ENCODE data around the gene FARS2. TPM values are rescaled to one million over a fixed set of nuclear protein-coding genes. Genes with fewer than 3 reads are reported as not detected.

FARS2 gene
- polyA plus RNA-seq, 1 donor from 2014 or later: 11.9 TPM

- Histone ChIP-seq H2AFZ (ENCODE audit: low read depth, low read length) (no peak overlapping the region), H3K27me3 (ENCODE audit: insufficient read depth, low read depth, low read length) (no peaks in the 10 kb centered on the region), H3K9me2 (ENCODE audit: insufficient read depth, low read length) (no peaks in the 10 kb centered on the region), H3K79me2 (replicated peaks; ENCODE audit: insufficient read depth, low read length) (no peaks in the 10 kb centered on the region), H3K4me2 (ENCODE audit: low read length) (no peak overlapping the region), H4K20me1 (ENCODE audit: insufficient read depth) (no peaks in the 10 kb centered on the region), H3K36me3 (ENCODE audit: insufficient read depth, low read length) (no peaks in the 10 kb centered on the region), H3F3A (ENCODE audit: insufficient read depth, low read length, poor library complexity, severe bottlenecking) (no peaks in the 10 kb centered on the region), H3K4me3 (ENCODE audit: low read length) (no peak overlapping the region), H3K27ac (ENCODE audit: low read length) (no peak overlapping the region), H3K9ac (ENCODE audit: low read length) (no peak overlapping the region), H3K9me3 (ENCODE audit: low read length) (no peaks in the 10 kb centered on the region)
- TF ChIP-seq TAF1 (IDR thresholded peaks at IDR 0.05; ENCODE audit: low read depth): no peak
- TF ChIP-seq POLR2AphosphoS5 (IDR thresholded peaks at IDR 0.05): no peak
- no peak for TF ChIP-seq EP300 (conservative IDR thresholded peaks at IDR 0.05; ENCODE audit: poor library complexity, severe bottlenecking)
- TF ChIP-seq EZH2 (IDR thresholded peaks at IDR 0.05; ENCODE audit: borderline replicate concordance, insufficient read depth, low read length, poor library complexity, severe bottlenecking): no peak
Measured at GRCh38 chr6:5778906-5779305, 517.6 kb downstream of the FARS2 start.

- TF ChIP-seq TAF1 (IDR thresholded peaks at IDR 0.05; ENCODE audit: low read depth) (no peak), REST (IDR thresholded peaks at IDR 0.05; ENCODE audit: borderline replicate concordance) (no peak), RAD21 (conservative IDR thresholded peaks at IDR 0.05) (no peak), POLR2AphosphoS5 (IDR thresholded peaks at IDR 0.05) (no peak), EZH2 (IDR thresholded peaks at IDR 0.05; ENCODE audit: borderline replicate concordance, insufficient read depth, low read length, poor library complexity, severe bottlenecking) (no peak), SMC3 (conservative IDR thresholded peaks at IDR 0.05; ENCODE audit: poor library complexity) (no peak), CTCF (IDR thresholded peaks at IDR 0.05; ENCODE audit: poor library complexity, severe bottlenecking) (no peak), MXI1 (conservative IDR thresholded peaks at IDR 0.05; ENCODE audit: poor library complexity, severe bottlenecking) (no peak), EP300 (conservative IDR thresholded peaks at IDR 0.05; ENCODE audit: poor library complexity, severe bottlenecking) (no peak)
- Histone ChIP-seq H2AFZ (ENCODE audit: low read depth, low read length) (no peak overlapping the region), H3F3A (ENCODE audit: insufficient read depth, low read length, poor library complexity, severe bottlenecking) (no peaks in the 10 kb centered on the region), H3K79me2 (replicated peaks; ENCODE audit: insufficient read depth, low read length) (no peaks in the 10 kb centered on the region), H3K4me2 (ENCODE audit: low read length) (no peak overlapping the region), H3K9me3 (ENCODE audit: low read length) (no peaks in the 10 kb centered on the region), H4K20me1 (ENCODE audit: insufficient read depth) (no peaks in the 10 kb centered on the region), H3K9me2 (ENCODE audit: insufficient read depth, low read length) (no peaks in the 10 kb centered on the region), H3K27me3 (ENCODE audit: insufficient read depth, low read depth, low read length) (no peaks in the 10 kb centered on the region), H3K4me3 (ENCODE audit: low read length) (no peak overlapping the region), H3K36me3 (ENCODE audit: insufficient read depth, low read length) (no peaks in the 10 kb centered on the region), H3K9ac (ENCODE audit: low read length) (no peak overlapping the region), H3K27ac (ENCODE audit: low read length) (no peak overlapping the region)
Measured at GRCh38 chr6:5781019-5781418, 519.7 kb downstream of the FARS2 start.
